A673 (cell line): ENCODE results near the gene NID1.

Experiments
- CTCF ChIP-seq: fragments of 300-800, 200-600 bp; sonication (generic); conservative IDR thresholded peaks from 2 replicates; pipeline ENCODE4 v1.5.1; 2017; ENCODE audit warnings: low read depth, mild to moderate bottlenecking, antibody characterized with exemption, low read length, moderate library complexity, mixed read lengths
- EZH2 ChIP-seq: fragments of 200-600 bp; sonication (generic); IDR thresholded peaks from 2 replicates; pipeline ENCODE4 v1.6.1; 2017; ENCODE audit warnings: borderline replicate concordance, low read depth, mild to moderate bottlenecking, mixed read lengths, antibody characterized with exemption, low read length; ENCODE audit not compliant: poor library complexity, severe bottlenecking

- TF ChIP-seq CTCF (no peak), EZH2 (no peak)
Measured at GRCh38 chr1:236059011-236059410, 5.9 kb downstream of the NID1 start.
